Upper lobe of right lung (tissue), 1 donor: ENCODE measurements around the gene SRA1. TPM values are rescaled to one million over a fixed set of nuclear protein-coding genes. Genes with fewer than 3 reads are reported as not detected.
"Not testable (repeated sequence)": the region's sequence is repeated elsewhere in the genome, so short reads cannot be mapped to it uniquely, and the experiment has no call there.

ENCODE experiments used
- ATAC-seq: fragments of 200-7000 bp; cut with Tn5 transposase; one replicate; pipeline ENCODE4 v1.9.1; 2020; ENCODE audit warnings: mild to moderate bottlenecking, moderate library complexity
- DNase-seq: peaks from one replicate; pipeline ENCODE4 v3.0.0-alpha.2; 2020
- H3K27ac ChIP-seq: fragments of 200-600 bp; one replicate; pipeline ENCODE4 v1.8.0; 2022
- H3K27me3 ChIP-seq: fragments of 200-600 bp; one replicate; pipeline ENCODE4 v1.8.0; 2022; ENCODE audit warnings: mild to moderate bottlenecking
- H3K36me3 ChIP-seq: fragments of 200-600 bp; one replicate; pipeline ENCODE4 v1.8.0; 2022
- H3K4me1 ChIP-seq: fragments of 200-600 bp; one replicate; pipeline ENCODE4 v1.8.0; 2022
- H3K4me3 ChIP-seq: fragments of 200-600 bp; one replicate; pipeline ENCODE4 v1.8.0; 2022; ENCODE audit warnings: mild to moderate bottlenecking
- H3K9me3 ChIP-seq: fragments of 200-600 bp; one replicate; pipeline ENCODE4 v1.8.0; 2022
- intact Hi-C: fragments of 100-400 bp; cut with DNase I; formaldehyde crosslinking; loops from one replicate; pipeline ENCODE4 v1.11.0; 2022
- total RNA-seq: library from RNA; stranded (reverse); fragmentation: NEBNext Ultra II Directional; extraction: Animal tissue kit (Norgen Biotek cat#: 25700); gene quantifications from one replicate; pipeline ENCODE4 v1.2.1, GENCODE V29; 2021
- TF ChIP-seq, protein P1 (sequence below): fragments of 200-600 bp; IDR thresholded peaks from one replicate; pipeline ENCODE4 v1.8.0; 2022; ENCODE audit warnings: antibody characterized with exemption
- donor health status: DM: no; HTN: yes; CAD: no; lungs with severe emphysema.

The SRA1 gene
- total RNA-seq, 1 donor from 2014 or later: 19.4 TPM

DNA sequence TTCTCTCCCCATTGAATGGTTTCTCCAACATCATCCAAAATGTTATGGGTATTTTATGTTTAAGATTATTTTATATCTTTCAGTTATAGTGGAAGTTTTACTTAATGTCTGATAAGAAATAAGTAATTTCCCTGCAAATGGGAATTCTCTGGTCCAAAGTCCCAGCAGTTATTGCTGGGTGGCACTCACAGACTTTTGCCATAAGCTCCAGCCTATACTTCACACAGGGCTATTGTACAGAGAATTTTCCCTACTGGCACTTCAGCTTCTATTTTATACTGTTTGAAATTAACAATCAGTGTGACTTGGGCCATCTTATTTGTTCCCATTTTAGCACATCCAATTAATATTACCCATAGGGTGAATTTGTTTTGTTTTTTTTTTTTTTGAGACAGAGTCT is 42.8 kb upstream of the SRA1 start:
- intact Hi-C loops: no loop called here
- H3K4me1 ChIP-seq: peaks cover 16% of the 10 kb centered on the region
- H3K27me3 ChIP-seq: no peaks in the 10 kb centered on the region
- no peak for ATAC-seq
- H3K36me3 ChIP-seq: no peaks in the 10 kb centered on the region
- TF ChIP-seq, protein P1, sequence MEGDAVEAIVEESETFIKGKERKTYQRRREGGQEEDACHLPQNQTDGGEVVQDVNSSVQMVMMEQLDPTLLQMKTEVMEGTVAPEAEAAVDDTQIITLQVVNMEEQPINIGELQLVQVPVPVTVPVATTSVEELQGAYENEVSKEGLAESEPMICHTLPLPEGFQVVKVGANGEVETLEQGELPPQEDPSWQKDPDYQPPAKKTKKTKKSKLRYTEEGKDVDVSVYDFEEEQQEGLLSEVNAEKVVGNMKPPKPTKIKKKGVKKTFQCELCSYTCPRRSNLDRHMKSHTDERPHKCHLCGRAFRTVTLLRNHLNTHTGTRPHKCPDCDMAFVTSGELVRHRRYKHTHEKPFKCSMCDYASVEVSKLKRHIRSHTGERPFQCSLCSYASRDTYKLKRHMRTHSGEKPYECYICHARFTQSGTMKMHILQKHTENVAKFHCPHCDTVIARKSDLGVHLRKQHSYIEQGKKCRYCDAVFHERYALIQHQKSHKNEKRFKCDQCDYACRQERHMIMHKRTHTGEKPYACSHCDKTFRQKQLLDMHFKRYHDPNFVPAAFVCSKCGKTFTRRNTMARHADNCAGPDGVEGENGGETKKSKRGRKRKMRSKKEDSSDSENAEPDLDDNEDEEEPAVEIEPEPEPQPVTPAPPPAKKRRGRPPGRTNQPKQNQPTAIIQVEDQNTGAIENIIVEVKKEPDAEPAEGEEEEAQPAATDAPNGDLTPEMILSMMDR: no peak
- no peaks in the 10 kb centered on the region for H3K9me3 ChIP-seq
- no peak for DNase-seq
- no peak overlapping the region for H3K27ac ChIP-seq
- H3K4me3 ChIP-seq: no peak overlapping the region

- Histone ChIP-seq H3K4me1 (peaks cover 20% of the 10 kb centered on the region), H3K4me3 (no peak overlapping the region), H3K36me3 (no peaks in the 10 kb centered on the region), H3K27ac (no peak overlapping the region), H3K9me3 (no peaks in the 10 kb centered on the region), H3K27me3 (no peaks in the 10 kb centered on the region)
- intact Hi-C loops: no loop called here
- TF ChIP-seq, protein P1: no peak
- no peak for ATAC-seq
- no peak for DNase-seq
Measured at GRCh38 chr5:140598836-140599235, 41.6 kb upstream of the SRA1 start.

DNA sequence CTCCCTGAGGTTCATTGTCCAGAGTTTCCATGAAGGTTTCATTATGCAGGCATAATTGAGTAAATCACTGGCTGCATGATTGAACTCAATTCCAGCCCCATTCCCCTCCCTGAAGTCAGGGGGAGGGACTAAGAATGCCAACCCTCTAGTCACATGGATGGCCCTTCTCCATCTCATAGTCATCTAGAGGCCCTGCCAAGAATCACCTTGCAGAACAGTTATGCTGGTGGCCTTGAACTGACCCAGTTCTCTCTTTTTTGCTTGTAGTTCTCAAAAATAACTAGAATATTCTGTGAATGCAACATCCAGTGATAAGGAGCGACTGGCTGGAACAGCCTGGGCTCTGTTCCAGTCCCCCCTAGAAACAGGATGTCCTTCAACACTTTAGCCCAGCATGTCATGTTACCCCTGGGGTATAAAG is 39.1 kb upstream of the SRA1 start:
- H3K27ac ChIP-seq: no peak overlapping the region
- H3K9me3 ChIP-seq: no peaks in the 10 kb centered on the region
- DNase-seq (no peak), ATAC-seq (peak; percentile 46)
- H3K27me3 ChIP-seq: no peaks in the 10 kb centered on the region
- TF ChIP-seq, protein P1: no peak
- intact Hi-C loops: no loop called here
- peaks cover 20% of the 10 kb centered on the region for H3K4me1 ChIP-seq
- H3K36me3 ChIP-seq: no peaks in the 10 kb centered on the region
- H3K4me3 ChIP-seq: no peak overlapping the region

DNA sequence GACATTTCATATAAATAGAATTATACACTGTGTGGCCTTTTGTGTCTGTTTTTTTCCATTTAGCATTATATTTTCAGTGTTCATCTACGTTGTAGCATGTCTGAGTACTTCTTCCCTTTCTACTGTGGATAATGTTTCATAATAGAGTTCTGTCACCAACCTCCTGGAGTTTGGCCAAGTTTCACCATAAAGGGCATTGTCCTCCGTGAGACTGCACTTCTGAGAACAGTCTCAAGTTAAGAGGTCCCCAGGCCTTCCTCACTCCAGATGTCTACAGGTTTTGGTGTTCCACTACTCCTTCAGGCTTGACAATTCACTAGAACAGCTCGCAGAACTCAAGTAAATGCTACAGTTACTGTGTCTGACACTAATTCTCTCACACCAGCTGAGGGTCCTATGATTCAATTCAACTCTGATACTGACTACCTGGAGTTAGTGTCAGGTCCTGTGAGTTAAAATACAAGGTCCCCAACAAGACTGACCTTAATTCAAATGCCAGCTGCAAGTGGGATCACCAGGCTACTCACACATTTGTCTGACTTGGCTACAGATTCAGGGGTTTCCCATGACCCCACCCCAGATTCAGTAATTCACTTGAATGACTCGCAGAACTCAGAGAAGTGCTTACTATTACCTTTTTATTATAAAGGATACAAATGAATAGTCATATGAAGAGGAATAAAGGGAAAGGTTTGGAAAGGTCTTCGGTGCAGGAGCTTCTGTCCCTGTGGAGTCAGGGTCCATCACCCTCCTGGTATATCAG is 38.4 kb upstream of the SRA1 start:
- Histone ChIP-seq H3K36me3 (no peaks in the 10 kb centered on the region), H3K4me1 (peaks cover 20% of the 10 kb centered on the region), H3K27me3 (no peaks in the 10 kb centered on the region), H3K4me3 (no peak overlapping the region), H3K9me3 (no peaks in the 10 kb centered on the region), H3K27ac (peak overlapping the region; percentile 20)
- DNase-seq (no peak), ATAC-seq (peak; percentile 81)
- TF ChIP-seq, protein P1: no peak
- intact Hi-C loops: no loop called here

DNA sequence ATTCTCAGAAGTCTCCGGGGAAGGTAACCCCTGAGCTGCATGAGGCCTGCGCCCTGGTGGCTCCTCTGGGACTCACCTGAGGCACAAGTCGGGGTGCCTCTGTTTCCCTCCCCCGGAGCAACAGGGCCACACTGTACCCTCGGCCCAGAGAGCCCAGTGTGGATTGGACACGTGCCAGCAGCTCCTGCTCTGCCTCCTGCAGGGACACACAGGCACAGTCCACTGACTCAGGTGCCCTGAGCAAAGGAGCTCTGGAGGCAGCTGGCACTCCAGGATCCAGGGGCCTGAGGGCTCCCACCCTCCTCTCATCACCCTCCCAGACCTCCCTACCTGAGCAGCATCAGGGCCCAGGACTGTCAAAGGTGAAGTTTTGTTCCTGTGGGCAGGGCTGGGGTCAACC is 36.9 kb upstream of the SRA1 start:
- DNase-seq (peak; percentile 64), ATAC-seq (no peak)
- peaks cover 27% of the 10 kb centered on the region for H3K4me1 ChIP-seq
- intact Hi-C loops: no loop called here
- no peaks in the 10 kb centered on the region for H3K27me3 ChIP-seq
- H3K27ac ChIP-seq: no peak overlapping the region
- TF ChIP-seq, protein P1: no peak
- no peaks in the 10 kb centered on the region for H3K9me3 ChIP-seq
- H3K4me3 ChIP-seq: no peak overlapping the region
- no peaks in the 10 kb centered on the region for H3K36me3 ChIP-seq

DNA sequence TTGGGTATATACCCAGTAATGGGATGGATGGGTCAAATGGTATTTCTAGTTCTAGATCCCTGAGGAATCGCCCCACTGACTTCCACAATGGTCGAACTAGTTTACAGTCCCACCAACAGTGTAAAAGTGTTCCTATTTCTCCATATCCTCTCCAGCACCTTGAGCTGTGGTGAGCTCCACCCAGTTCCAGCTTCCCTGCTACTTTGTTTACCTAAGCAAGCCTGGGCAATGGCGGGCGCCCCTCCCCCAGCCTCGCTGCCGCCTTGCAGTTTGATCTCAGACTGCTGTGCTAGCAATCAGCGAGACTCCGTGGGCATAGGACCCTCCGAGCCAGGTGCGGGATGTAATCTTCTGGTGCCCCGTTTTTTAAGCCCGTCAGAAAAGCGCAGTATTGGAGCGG is 35.8 kb upstream of the SRA1 start:
- ATAC-seq, intact Hi-C loops, DNase-seq, H3K4me3 ChIP-seq, H3K27ac ChIP-seq, H3K36me3 ChIP-seq, H3K9me3 ChIP-seq, H3K27me3 ChIP-seq: not testable (repeated sequence)
- peaks cover 37% of the 10 kb centered on the region for H3K4me1 ChIP-seq
